ENCODE measurements around the gene TTC23L.

DNA sequence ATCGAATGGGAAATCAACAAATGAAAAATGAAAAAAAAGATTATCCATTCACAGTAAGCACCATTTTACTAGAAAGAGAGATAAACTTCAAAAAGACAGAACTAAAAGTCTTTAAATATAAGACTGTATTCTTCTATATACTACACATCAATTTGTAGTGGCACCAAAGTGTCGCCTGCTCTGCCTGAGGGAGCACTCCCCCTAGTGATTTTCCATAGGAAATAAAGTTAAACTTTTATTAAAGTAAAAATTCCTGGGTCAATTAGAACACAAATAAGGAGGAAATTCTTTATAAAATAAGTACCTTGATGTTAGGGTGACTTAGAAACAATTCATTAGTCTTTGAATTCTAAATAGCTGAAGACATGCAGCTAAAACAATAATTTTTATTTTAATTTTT is 66.6 kb downstream of the TTC23L start:
- TF ChIP-seq, protein P1, sequence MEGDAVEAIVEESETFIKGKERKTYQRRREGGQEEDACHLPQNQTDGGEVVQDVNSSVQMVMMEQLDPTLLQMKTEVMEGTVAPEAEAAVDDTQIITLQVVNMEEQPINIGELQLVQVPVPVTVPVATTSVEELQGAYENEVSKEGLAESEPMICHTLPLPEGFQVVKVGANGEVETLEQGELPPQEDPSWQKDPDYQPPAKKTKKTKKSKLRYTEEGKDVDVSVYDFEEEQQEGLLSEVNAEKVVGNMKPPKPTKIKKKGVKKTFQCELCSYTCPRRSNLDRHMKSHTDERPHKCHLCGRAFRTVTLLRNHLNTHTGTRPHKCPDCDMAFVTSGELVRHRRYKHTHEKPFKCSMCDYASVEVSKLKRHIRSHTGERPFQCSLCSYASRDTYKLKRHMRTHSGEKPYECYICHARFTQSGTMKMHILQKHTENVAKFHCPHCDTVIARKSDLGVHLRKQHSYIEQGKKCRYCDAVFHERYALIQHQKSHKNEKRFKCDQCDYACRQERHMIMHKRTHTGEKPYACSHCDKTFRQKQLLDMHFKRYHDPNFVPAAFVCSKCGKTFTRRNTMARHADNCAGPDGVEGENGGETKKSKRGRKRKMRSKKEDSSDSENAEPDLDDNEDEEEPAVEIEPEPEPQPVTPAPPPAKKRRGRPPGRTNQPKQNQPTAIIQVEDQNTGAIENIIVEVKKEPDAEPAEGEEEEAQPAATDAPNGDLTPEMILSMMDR (conservative IDR thresholded peaks at IDR 0.05; ENCODE audit: low read length), result peak; percentile 67
- no peak for TF ChIP-seq EZH2phosphoT487 (IDR thresholded peaks at IDR 0.05; ENCODE audit: borderline replicate concordance)
